ENCODE measurements around the gene TRPC3.

The TRPC3 gene

GRCh38 chr4:121990489-121990888 is 38.6 kb upstream of the TRPC3 start:
- H3K4me3 ChIP-seq (ENCODE audit: low read depth, low read length): no peak overlapping the region
- TF ChIP-seq CTCF (IDR thresholded peaks at IDR 0.05; ENCODE audit: low read depth, low read length): no peak
- TF ChIP-seq MAX (IDR thresholded peaks at IDR 0.05; ENCODE audit: low read depth, low read length): no peak
- TF ChIP-seq POLR2A (IDR thresholded peaks at IDR 0.05; ENCODE audit: extremely low read depth, insufficient read length): no peak
- TF ChIP-seq MYC (IDR thresholded peaks at IDR 0.05; ENCODE audit: low read depth, low read length): no peak
- no peak for DNase-seq (ENCODE audit: low read depth)

GRCh38 chr4:121989715-121990114 is 37.9 kb upstream of the TRPC3 start:
- DNase-seq (ENCODE audit: low read depth): no peak
- no peak overlapping the region for H3K4me3 ChIP-seq (ENCODE audit: low read depth, low read length)
- no peak for TF ChIP-seq POLR2A (IDR thresholded peaks at IDR 0.05; ENCODE audit: extremely low read depth, insufficient read length)
- TF ChIP-seq CTCF (IDR thresholded peaks at IDR 0.05; ENCODE audit: low read depth, low read length): no peak
- TF ChIP-seq MAX (IDR thresholded peaks at IDR 0.05; ENCODE audit: low read depth, low read length): no peak

- no peak overlapping the region for H3K4me3 ChIP-seq (ENCODE audit: low read depth, low read length)
- TF ChIP-seq MYC (IDR thresholded peaks at IDR 0.05; ENCODE audit: low read depth, low read length) (no peak), MAX (IDR thresholded peaks at IDR 0.05; ENCODE audit: low read depth, low read length) (no peak), POLR2A (IDR thresholded peaks at IDR 0.05; ENCODE audit: extremely low read depth, insufficient read length) (no peak), CTCF (IDR thresholded peaks at IDR 0.05; ENCODE audit: low read depth, low read length) (no peak)
- DNase-seq (ENCODE audit: low read depth): no peak
Measured at GRCh38 chr4:121988950-121989349, 37.1 kb upstream of the TRPC3 start.

GRCh38 chr4:121980643-121981042 is 28.8 kb upstream of the TRPC3 start:
- TF ChIP-seq POLR2A (IDR thresholded peaks at IDR 0.05; ENCODE audit: extremely low read depth, insufficient read length) (no peak), MYC (IDR thresholded peaks at IDR 0.05; ENCODE audit: low read depth, low read length) (no peak), CTCF (IDR thresholded peaks at IDR 0.05; ENCODE audit: low read depth, low read length) (no peak), MAX (IDR thresholded peaks at IDR 0.05; ENCODE audit: low read depth, low read length) (no peak)
- no peak overlapping the region for H3K4me3 ChIP-seq (ENCODE audit: low read depth, low read length)
- DNase-seq (ENCODE audit: low read depth): no peak

GRCh38 chr4:121978172-121978516 is 26.3 kb upstream of the TRPC3 start:
- no peak for DNase-seq (ENCODE audit: low read depth)
- no peak for TF ChIP-seq POLR2A (IDR thresholded peaks at IDR 0.05; ENCODE audit: extremely low read depth, insufficient read length)
- no peak for TF ChIP-seq MYC (IDR thresholded peaks at IDR 0.05; ENCODE audit: low read depth, low read length)
- no peak for TF ChIP-seq MAX (IDR thresholded peaks at IDR 0.05; ENCODE audit: low read depth, low read length)
- TF ChIP-seq CTCF (IDR thresholded peaks at IDR 0.05; ENCODE audit: low read depth, low read length): no peak
- no peak overlapping the region for H3K4me3 ChIP-seq (ENCODE audit: low read depth, low read length)
